Measurements from ENCODE around the gene ZNF664. TPM values are rescaled to one million over a fixed set of nuclear protein-coding genes. Genes with fewer than 3 reads are reported as not detected.

Gene ZNF664
- total and polyA plus RNA-seq, 4 donors, result 78.0 to 119 (median 88.9) TPM

DNA sequence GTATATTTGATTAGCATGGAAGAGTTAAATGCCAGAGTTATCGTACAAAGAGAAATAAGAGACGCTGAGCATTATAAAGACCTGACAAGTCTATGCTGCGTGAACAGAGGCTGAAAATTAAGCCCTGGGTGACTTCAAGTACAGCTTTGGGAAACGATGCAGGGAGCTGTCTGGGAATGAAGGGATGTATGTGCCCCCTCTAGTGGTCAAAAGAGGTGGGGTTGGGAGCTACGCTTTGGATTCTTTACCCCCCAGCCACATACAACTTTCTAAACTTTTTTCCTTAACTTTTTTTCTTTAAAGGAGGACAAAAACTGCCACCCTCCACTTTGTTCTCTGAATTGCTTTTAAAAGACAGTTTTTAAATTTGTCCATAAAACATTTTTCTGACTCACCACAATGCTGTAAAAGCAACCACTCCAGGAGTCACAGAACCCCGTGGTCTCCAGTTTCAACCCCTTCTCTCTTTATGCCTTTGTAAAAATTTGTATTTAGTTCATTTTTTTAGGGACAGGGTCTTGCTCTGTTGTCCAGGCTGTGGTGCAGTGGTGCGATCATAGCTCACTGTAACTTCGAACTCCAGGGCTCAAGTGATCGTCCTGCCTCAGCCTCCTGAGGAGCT, 59.4 kb downstream of the ZNF664 start:
- peaks cover 10% of the 10 kb centered on the region for H3K4me1 ChIP-seq (ENCODE audit: control insufficient read depth, insufficient read depth, low read length)
- H3K36me3 ChIP-seq (ENCODE audit: control insufficient read depth, insufficient read depth, low read length), result peaks cover 9% of the 10 kb centered on the region
- WGBS (ENCODE audit: insufficient coverage), result 59% methylated on average over 5 of the region's 9 CpGs
- no peak overlapping the region for H3K27ac ChIP-seq (ENCODE audit: low read depth, low read length)
- no peaks in the 10 kb centered on the region for H3K9me3 ChIP-seq (ENCODE audit: control insufficient read depth, insufficient read depth, low read length)
- H3K27me3 ChIP-seq (ENCODE audit: control insufficient read depth, insufficient read depth, low read length), result no peaks in the 10 kb centered on the region
- no peak overlapping the region for H3K4me3 ChIP-seq (ENCODE audit: low read depth, low read length)
- peak in 5 of 6 donors; percentile 36 to 86 (median 54) for DNase-seq (ENCODE audit: low read depth in 4 of 6, low spot score in 6 of 6)

DNA sequence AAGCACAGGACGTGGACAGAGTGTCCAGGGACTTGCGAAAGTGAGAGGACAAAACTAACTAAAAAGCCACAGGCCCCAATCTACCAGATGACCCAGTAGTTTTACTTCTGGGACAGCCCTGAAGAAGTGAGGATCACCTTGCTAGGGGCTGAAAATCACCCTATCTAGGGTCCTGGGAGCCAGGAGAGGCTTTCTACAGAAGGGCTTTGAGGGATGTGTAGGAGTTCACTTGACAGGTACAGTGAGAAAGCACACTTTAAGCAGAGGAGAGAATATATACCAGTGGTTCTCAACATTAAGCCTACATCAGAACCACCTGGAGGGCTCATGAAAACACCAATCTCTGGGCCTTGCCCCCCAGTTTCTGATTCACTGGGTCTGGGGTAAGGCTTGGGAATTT, 60.8 kb downstream of the ZNF664 start:
- H3K9me3 ChIP-seq (ENCODE audit: control insufficient read depth, insufficient read depth, low read length), result no peaks in the 10 kb centered on the region
- H3K27me3 ChIP-seq (ENCODE audit: control insufficient read depth, insufficient read depth, low read length), result no peaks in the 10 kb centered on the region
- DNase-seq (ENCODE audit: low read depth in 4 of 6, low spot score in 6 of 6), result no peak
- peaks cover 4% of the 10 kb centered on the region for H3K4me1 ChIP-seq (ENCODE audit: control insufficient read depth, insufficient read depth, low read length)
- H3K4me3 ChIP-seq (ENCODE audit: low read depth, low read length), result no peak overlapping the region
- WGBS (ENCODE audit: insufficient coverage), result no CpG with 5 or more reads among the region's 2 CpGs
- no peak overlapping the region for H3K27ac ChIP-seq (ENCODE audit: low read depth, low read length)
- H3K36me3 ChIP-seq (ENCODE audit: control insufficient read depth, insufficient read depth, low read length), result peaks cover 6% of the 10 kb centered on the region

DNA sequence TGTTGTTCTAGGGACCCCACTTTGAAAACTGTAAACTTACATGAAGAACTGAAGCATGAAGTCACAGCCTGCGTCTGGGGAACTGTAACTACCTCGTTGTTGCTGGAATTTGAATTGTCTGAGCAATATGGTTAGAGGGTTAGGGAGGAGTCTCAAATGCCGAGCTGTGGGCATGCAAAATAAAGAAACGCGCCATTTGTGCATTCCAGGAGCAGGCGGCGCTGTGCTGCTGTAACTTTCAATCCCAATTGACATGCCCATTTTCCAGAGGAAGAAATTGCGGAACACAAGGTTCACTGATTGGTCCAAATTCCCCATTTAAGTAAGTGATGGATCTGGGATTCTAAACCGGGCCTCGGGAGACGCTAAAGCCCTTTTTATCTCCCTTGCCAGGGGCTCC, 61.3 kb downstream of the ZNF664 start:
- H3K4me3 ChIP-seq (ENCODE audit: low read depth, low read length), result no peak overlapping the region
- WGBS (ENCODE audit: insufficient coverage), result 70% methylated on average over 7 of the region's 11 CpGs
- no peaks in the 10 kb centered on the region for H3K9me3 ChIP-seq (ENCODE audit: control insufficient read depth, insufficient read depth, low read length)
- H3K4me1 ChIP-seq (ENCODE audit: control insufficient read depth, insufficient read depth, low read length), result peaks cover 4% of the 10 kb centered on the region
- H3K27ac ChIP-seq (ENCODE audit: low read depth, low read length), result no peak overlapping the region
- H3K36me3 ChIP-seq (ENCODE audit: control insufficient read depth, insufficient read depth, low read length), result peaks cover 6% of the 10 kb centered on the region
- H3K27me3 ChIP-seq (ENCODE audit: control insufficient read depth, insufficient read depth, low read length), result no peaks in the 10 kb centered on the region
- DNase-seq (ENCODE audit: low read depth in 4 of 6, low spot score in 6 of 6), result peak in 1 of 6 donors; percentile 32

DNA sequence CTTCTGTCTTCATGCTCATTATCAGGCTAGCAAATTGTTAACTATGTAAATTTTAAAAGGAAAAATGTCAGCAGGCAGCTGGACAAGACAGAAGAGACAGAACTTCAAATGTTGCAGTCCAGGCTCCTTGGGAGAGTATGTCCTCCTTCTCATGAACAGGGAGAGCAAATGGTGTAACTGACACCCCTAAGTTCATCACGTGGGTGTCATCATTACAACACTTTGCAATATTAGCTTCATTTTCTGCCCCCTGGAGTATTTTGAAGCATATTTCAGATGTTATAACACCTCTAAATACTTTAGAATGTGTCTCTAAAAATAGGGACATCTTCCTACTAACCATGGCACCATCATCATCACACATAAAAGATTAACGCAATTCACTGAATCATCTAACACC, 62.1 kb downstream of the ZNF664 start:
- no peak overlapping the region for H3K4me3 ChIP-seq (ENCODE audit: low read depth, low read length)
- H3K27me3 ChIP-seq (ENCODE audit: control insufficient read depth, insufficient read depth, low read length), result no peaks in the 10 kb centered on the region
- H3K4me1 ChIP-seq (ENCODE audit: control insufficient read depth, insufficient read depth, low read length), result peaks cover 4% of the 10 kb centered on the region
- no peak overlapping the region for H3K27ac ChIP-seq (ENCODE audit: low read depth, low read length)
- DNase-seq (ENCODE audit: low read depth in 4 of 6, low spot score in 6 of 6), result no peak
- H3K36me3 ChIP-seq (ENCODE audit: control insufficient read depth, insufficient read depth, low read length), result no peaks in the 10 kb centered on the region
- WGBS (ENCODE audit: insufficient coverage), result 100% methylated on average over 1 of the region's 2 CpGs
- no peaks in the 10 kb centered on the region for H3K9me3 ChIP-seq (ENCODE audit: control insufficient read depth, insufficient read depth, low read length)

DNA sequence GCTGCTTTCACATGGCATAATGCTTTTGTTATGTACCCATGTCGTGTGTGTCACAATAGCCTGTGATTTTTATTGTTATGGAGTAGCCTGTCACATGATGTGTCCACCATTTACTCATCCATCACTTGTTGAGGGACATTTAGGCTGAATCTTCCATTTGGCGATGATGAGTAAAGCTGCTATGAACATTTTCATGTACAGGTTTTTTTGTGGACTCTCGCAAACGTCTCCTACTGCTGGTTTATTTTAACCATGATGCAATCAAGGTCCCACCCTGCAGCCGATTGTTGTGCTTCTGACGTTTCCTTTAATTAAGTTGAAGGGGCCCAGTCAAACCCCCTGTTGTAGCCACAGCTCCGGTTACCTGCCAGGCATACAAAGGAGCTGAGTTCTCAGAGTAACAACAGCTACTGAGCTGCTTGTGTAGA, 63.2 kb downstream of the ZNF664 start:
- no peak overlapping the region for H3K4me3 ChIP-seq (ENCODE audit: low read depth, low read length)
- 37% methylated on average over 6 of the region's 7 CpGs for WGBS (ENCODE audit: insufficient coverage)
- peaks cover 4% of the 10 kb centered on the region for H3K4me1 ChIP-seq (ENCODE audit: control insufficient read depth, insufficient read depth, low read length)
- no peaks in the 10 kb centered on the region for H3K36me3 ChIP-seq (ENCODE audit: control insufficient read depth, insufficient read depth, low read length)
- no peaks in the 10 kb centered on the region for H3K9me3 ChIP-seq (ENCODE audit: control insufficient read depth, insufficient read depth, low read length)
- DNase-seq (ENCODE audit: low read depth in 4 of 6, low spot score in 6 of 6), result no peak
- no peak overlapping the region for H3K27ac ChIP-seq (ENCODE audit: low read depth, low read length)
- H3K27me3 ChIP-seq (ENCODE audit: control insufficient read depth, insufficient read depth, low read length), result no peaks in the 10 kb centered on the region

GRCh38 chr12:124036657-124037109, 63.7 kb downstream of the ZNF664 start:
- no peak overlapping the region for H3K27ac ChIP-seq (ENCODE audit: low read depth, low read length)
- no peak overlapping the region for H3K4me3 ChIP-seq (ENCODE audit: low read depth, low read length)
- no peaks in the 10 kb centered on the region for H3K36me3 ChIP-seq (ENCODE audit: control insufficient read depth, insufficient read depth, low read length)
- H3K27me3 ChIP-seq (ENCODE audit: control insufficient read depth, insufficient read depth, low read length), result no peaks in the 10 kb centered on the region
- 24% methylated on average over 2 of the region's 6 CpGs for WGBS (ENCODE audit: insufficient coverage)
- H3K4me1 ChIP-seq (ENCODE audit: control insufficient read depth, insufficient read depth, low read length), result peaks cover 4% of the 10 kb centered on the region
- peak in 5 of 6 donors; percentile 33 to 90 (median 49) for DNase-seq (ENCODE audit: low read depth in 4 of 6, low spot score in 6 of 6)
- no peaks in the 10 kb centered on the region for H3K9me3 ChIP-seq (ENCODE audit: control insufficient read depth, insufficient read depth, low read length)

DNA sequence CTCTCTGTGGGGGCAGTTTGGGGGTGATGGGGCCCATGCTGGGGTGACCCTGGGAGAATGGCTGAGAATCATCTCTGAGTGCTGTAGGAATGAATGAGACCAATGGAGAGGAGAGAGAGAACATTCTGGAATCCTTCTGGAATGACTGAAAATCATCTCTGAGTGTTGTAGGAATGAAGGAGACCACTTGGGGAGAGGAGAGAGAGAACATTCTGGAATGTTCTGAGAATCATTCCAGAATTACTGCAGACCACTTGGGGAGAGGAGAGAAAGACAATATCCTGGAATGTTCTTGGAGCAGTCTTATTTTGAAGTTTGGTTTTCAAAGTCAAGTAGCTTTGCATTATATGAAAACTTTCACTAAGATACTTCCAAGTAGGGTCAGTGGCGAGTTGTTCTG, 64.3 kb downstream of the ZNF664 start:
- no peak for DNase-seq (ENCODE audit: low read depth in 4 of 6, low spot score in 6 of 6)
- no peaks in the 10 kb centered on the region for H3K36me3 ChIP-seq (ENCODE audit: control insufficient read depth, insufficient read depth, low read length)
- H3K4me1 ChIP-seq (ENCODE audit: control insufficient read depth, insufficient read depth, low read length), result peaks cover 4% of the 10 kb centered on the region
- no peaks in the 10 kb centered on the region for H3K27me3 ChIP-seq (ENCODE audit: control insufficient read depth, insufficient read depth, low read length)
- H3K9me3 ChIP-seq (ENCODE audit: control insufficient read depth, insufficient read depth, low read length), result no peaks in the 10 kb centered on the region
- H3K4me3 ChIP-seq (ENCODE audit: low read depth, low read length), result no peak overlapping the region
- no peak overlapping the region for H3K27ac ChIP-seq (ENCODE audit: low read depth, low read length)
- WGBS (ENCODE audit: insufficient coverage), result no CpG with 5 or more reads among the region's 1 CpG

- no peak overlapping the region for H3K4me3 ChIP-seq (ENCODE audit: low read depth, low read length)
- H3K9me3 ChIP-seq (ENCODE audit: control insufficient read depth, insufficient read depth, low read length), result no peaks in the 10 kb centered on the region
- WGBS (ENCODE audit: insufficient coverage), result 80% methylated on average over 1 of the region's 3 CpGs
- no peak overlapping the region for H3K27ac ChIP-seq (ENCODE audit: low read depth, low read length)
- peaks cover 4% of the 10 kb centered on the region for H3K4me1 ChIP-seq (ENCODE audit: control insufficient read depth, insufficient read depth, low read length)
- H3K36me3 ChIP-seq (ENCODE audit: control insufficient read depth, insufficient read depth, low read length), result no peaks in the 10 kb centered on the region
- DNase-seq (ENCODE audit: low read depth in 4 of 6, low spot score in 6 of 6), result no peak
- no peaks in the 10 kb centered on the region for H3K27me3 ChIP-seq (ENCODE audit: control insufficient read depth, insufficient read depth, low read length)
Observed at GRCh38 chr12:124039276-124039675, 66.3 kb downstream of the ZNF664 start.

- no peaks in the 10 kb centered on the region for H3K36me3 ChIP-seq (ENCODE audit: control insufficient read depth, insufficient read depth, low read length)
- no peak overlapping the region for H3K4me3 ChIP-seq (ENCODE audit: low read depth, low read length)
- no peak overlapping the region for H3K27ac ChIP-seq (ENCODE audit: low read depth, low read length)
- H3K27me3 ChIP-seq (ENCODE audit: control insufficient read depth, insufficient read depth, low read length), result no peaks in the 10 kb centered on the region
- no peaks in the 10 kb centered on the region for H3K9me3 ChIP-seq (ENCODE audit: control insufficient read depth, insufficient read depth, low read length)
- 52% methylated on average over 7 of the region's 10 CpGs for WGBS (ENCODE audit: insufficient coverage)
- no peak for DNase-seq (ENCODE audit: low read depth in 4 of 6, low spot score in 6 of 6)
- peaks cover 11% of the 10 kb centered on the region for H3K4me1 ChIP-seq (ENCODE audit: control insufficient read depth, insufficient read depth, low read length)
Observed at GRCh38 chr12:124040291-124040690, 67.3 kb downstream of the ZNF664 start.

DNA sequence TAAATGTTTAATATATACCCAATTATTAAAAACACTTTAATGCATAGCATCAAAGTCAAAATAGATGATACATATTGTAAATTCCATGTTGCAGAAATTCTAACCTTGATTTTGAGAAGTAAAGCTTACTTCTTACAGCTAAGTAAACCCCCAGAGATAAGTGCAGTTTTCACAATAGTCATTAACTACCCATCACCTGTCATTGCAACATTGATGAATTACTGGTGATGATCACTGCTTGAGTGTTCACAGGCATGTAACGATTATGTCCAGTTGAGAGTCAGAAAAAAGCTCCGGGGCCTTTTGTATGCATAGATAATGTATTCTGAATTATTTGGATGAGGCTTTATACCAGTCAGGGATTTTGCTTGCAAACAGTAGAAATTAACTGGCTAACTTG, 67.7 kb downstream of the ZNF664 start:
- DNase-seq (ENCODE audit: low read depth in 4 of 6, low spot score in 6 of 6), result no peak
- no peaks in the 10 kb centered on the region for H3K36me3 ChIP-seq (ENCODE audit: control insufficient read depth, insufficient read depth, low read length)
- H3K27ac ChIP-seq (ENCODE audit: low read depth, low read length), result no peak overlapping the region
- H3K9me3 ChIP-seq (ENCODE audit: control insufficient read depth, insufficient read depth, low read length), result no peaks in the 10 kb centered on the region
- H3K27me3 ChIP-seq (ENCODE audit: control insufficient read depth, insufficient read depth, low read length), result no peaks in the 10 kb centered on the region
- H3K4me3 ChIP-seq (ENCODE audit: low read depth, low read length), result no peak overlapping the region
- peaks cover 16% of the 10 kb centered on the region for H3K4me1 ChIP-seq (ENCODE audit: control insufficient read depth, insufficient read depth, low read length)
- 40% methylated on average over 1 of the region's 2 CpGs for WGBS (ENCODE audit: insufficient coverage)

Data from spinal cord (tissue), 10 donors.